Upper lobe of left lung (tissue), 6 donors: ENCODE results near the gene ZNF778. TPM values are rescaled to one million over a fixed set of nuclear protein-coding genes. Genes with fewer than 3 reads are reported as not detected.
A peak's percentile ranks its signal among the peaks of the same experiment; 100 is the strongest.

Experiments
- ATAC-seq, 2 donors: fragments of 200-7000 bp; cut with Tn5 transposase; one replicate each; pipeline ENCODE4 v1.9.1; 2022; ENCODE audit warnings: mild to moderate bottlenecking in 2 of 2, moderate library complexity in 2 of 2; ENCODE audit not compliant: low FRiP score in 2 of 2
- DNase-seq, 2 donors: peaks; one replicate each; pipeline ENCODE4 v3.0.0-alpha.2; 2019 to 2020
- H3K27ac ChIP-seq, 4 donors: fragments of 200-600 bp; sonication (generic); one replicate each; pipeline ENCODE4 v1.5.1; 2016 to 2019
- H3K27me3 ChIP-seq, 4 donors: fragments of 200-600 bp; sonication (generic); one replicate each; pipeline ENCODE4 v1.5.1; 2017 to 2019
- H3K36me3 ChIP-seq, 4 donors: fragments of 200-600 bp; sonication (generic); one replicate each; pipeline ENCODE4 v1.5.1; 2016 to 2019
- H3K4me1 ChIP-seq, 4 donors: fragments of 200-600 bp; sonication (generic); one replicate each; pipeline ENCODE4 v1.5.1; 2018 to 2019
- H3K4me3 ChIP-seq, 4 donors: fragments of 200-600 bp; sonication (generic); one replicate each; pipeline ENCODE4 v1.5.1; 2017 to 2019; ENCODE audit warnings: mild to moderate bottlenecking in 2 of 4, moderate library complexity in 1 of 4
- H3K9me3 ChIP-seq, 4 donors: fragments of 200-600 bp; sonication (generic); one replicate each; pipeline ENCODE4 v1.5.1; 2018 to 2019
- CTCF ChIP-seq, 6 experiments: fragments of 450-650 bp in 4 of 6; fragments of 200-600 bp in 2 of 6; sonication (generic) in 2 of 6; IDR thresholded peaks; one replicate each; pipeline ENCODE4 v1.5.1; 2016 to 2019; ENCODE audit warnings: antibody characterized with exemption in 6 of 6
- EP300 ChIP-seq, 4 donors: sonication (generic); formaldehyde crosslinking; IDR thresholded peaks; one replicate each; pipeline ENCODE4 v1.5.1; 2017; ENCODE audit warnings: antibody characterized with exemption in 4 of 4, control low read depth in 2 of 4
- POLR2A ChIP-seq, 4 donors: fragments of 450-650 bp; IDR thresholded peaks; one replicate each; pipeline ENCODE4 v1.5.1; 2016 to 2017; ENCODE audit warnings: antibody characterized with exemption in 4 of 4, mild to moderate bottlenecking in 2 of 4
- POLR2AphosphoS5 ChIP-seq, 2 donors: sonication (generic); formaldehyde crosslinking; IDR thresholded peaks; one replicate each; pipeline ENCODE4 v1.5.1; 2017; ENCODE audit warnings: antibody characterized with exemption in 2 of 2
- WGBS, 2 donors: methylation state at CpG; one replicate each; pipeline ENCODE4 v1.1.5; 2017 to 2018; 5-methylcytosine and 5-hydroxymethylcytosine counted together
- total RNA-seq, 6 donors: library from RNA; depleted of rRNA in 4 of 6; stranded (reverse); fragments of >200 nt in 4 of 6; gene quantifications; one replicate each; pipeline versions ENCODE4 v1.1.0 to v1.2.1, GENCODE V29; 2016 to 2021
- donor health status: DM: no; HTN: no; CAD: no; lungs with moderate emphysema.
- donor health status: DM: no; HTN: yes; CAD: no; lungs with severe emphysema.

The ZNF778 gene
- total RNA-seq, 6 donors from 2014 or later, result 12.3 to 50.1 (median 17.7) TPM

GRCh38 chr16:89275837-89276720, 58.6 kb downstream of the ZNF778 start:
- H3K36me3 ChIP-seq, result peaks cover 13 to 96% (median 84%) of the 10 kb centered on the region in 4 donors
- WGBS, 2 donors, result 93 to 95% methylated on average over 22 to 39 of the region's 39 CpGs
- TF ChIP-seq CTCF (IDR thresholded peaks at IDR 0.05), result no peak
- no peak for TF ChIP-seq POLR2AphosphoS5 (IDR thresholded peaks at IDR 0.05)
- no peak for TF ChIP-seq POLR2A (IDR thresholded peaks at IDR 0.05)

GRCh38 chr16:89277049-89277448, 59.5 kb downstream of the ZNF778 start:
- Histone ChIP-seq H3K36me3 (peaks cover 13 to 96% (median 84%) of the 10 kb centered on the region in 4 donors), H3K4me3 (no peak overlapping the region), H3K9me3 (no peaks in the 10 kb centered on the region), H3K27me3 (no peaks in the 10 kb centered on the region), H3K4me1 (no peaks in the 10 kb centered on the region), H3K27ac (no peak overlapping the region)
- ATAC-seq (no peak), DNase-seq (no peak)
- 92 to 94% methylated on average over 5 to 9 of the region's 9 CpGs for WGBS, 2 donors
- TF ChIP-seq POLR2AphosphoS5 (IDR thresholded peaks at IDR 0.05), result no peak
- no peak for TF ChIP-seq CTCF (IDR thresholded peaks at IDR 0.05)
- no peak for TF ChIP-seq EP300 (IDR thresholded peaks at IDR 0.05)
- no peak for TF ChIP-seq POLR2A (IDR thresholded peaks at IDR 0.05)

More at GRCh38 chr16:89275837-89276720, 58.6 kb downstream of the ZNF778 start:
- Histone ChIP-seq H3K27ac (no peak overlapping the region), H3K4me3 (no peak overlapping the region), H3K4me1 (no peaks in the 10 kb centered on the region), H3K27me3 (no peaks in the 10 kb centered on the region), H3K9me3 (no peaks in the 10 kb centered on the region)
- no peak for DNase-seq
- no peak for ATAC-seq

GRCh38 chr16:89277641-89278341, 60.3 kb downstream of the ZNF778 start:
- 90 to 93% methylated on average over 14 to 27 of the region's 33 CpGs for WGBS, 2 donors
- ATAC-seq (no peak), DNase-seq (peak in 1 of 2 donors; percentile 74)
- Histone ChIP-seq H3K27me3 (no peaks in the 10 kb centered on the region), H3K27ac (no peak overlapping the region), H3K4me1 (no peaks in the 10 kb centered on the region), H3K36me3 (peaks cover 13 to 95% (median 80%) of the 10 kb centered on the region in 4 donors), H3K4me3 (no peak overlapping the region), H3K9me3 (no peaks in the 10 kb centered on the region)
- TF ChIP-seq POLR2AphosphoS5 (IDR thresholded peaks at IDR 0.05), result no peak
- no peak for TF ChIP-seq CTCF (IDR thresholded peaks at IDR 0.05)
- no peak for TF ChIP-seq POLR2A (IDR thresholded peaks at IDR 0.05)
- TF ChIP-seq EP300 (IDR thresholded peaks at IDR 0.05), result no peak

- Histone ChIP-seq H3K9me3 (no peaks in the 10 kb centered on the region), H3K27me3 (no peaks in the 10 kb centered on the region), H3K27ac (no peak overlapping the region), H3K36me3 (peaks cover 14 to 96% (median 78%) of the 10 kb centered on the region in 4 donors), H3K4me3 (no peak overlapping the region), H3K4me1 (no peaks in the 10 kb centered on the region)
- DNase-seq, result peak in 1 of 2 donors; percentile 52
- TF ChIP-seq POLR2AphosphoS5 (IDR thresholded peaks at IDR 0.05) (no peak), CTCF (IDR thresholded peaks at IDR 0.05) (no peak)
- WGBS, 2 donors, result 93 to 94% methylated on average over 32 to 36 of the region's 36 CpGs
- no peak for ATAC-seq
These were observed 61.1 kb downstream of the ZNF778 start for GRCh38 chr16:89278441-89279240.
